Astrocyte (in vitro differentiated cells and primary cell): ENCODE data around the gene FHIP1B. TPM values are rescaled to one million over a fixed set of nuclear protein-coding genes. Genes with fewer than 3 reads are reported as not detected.

Experiments used
- total RNA-seq: library from RNA; stranded (reverse); gene quantifications from 2 replicates; pipeline ENCODE4 v1.2.1, GENCODE V29; 2021

The FHIP1B gene
- total RNA-seq, 1 donor from 2014 or later: 19.6 TPM

Other genes with a start within 250 kb of the FHIP1B start
- not detected in 2 replicates for gene OR52L1, start 247.7 kb downstream of the FHIP1B start, total RNA-seq
- not detected in 2 replicates for gene OR56A4, start 227.7 kb downstream of the FHIP1B start, total RNA-seq
- gene OR56A1, start 203.9 kb downstream of the FHIP1B start, total RNA-seq: not detected in 2 replicates
- not detected in 2 replicates for gene OR56B4, start 127.0 kb downstream of the FHIP1B start, total RNA-seq
- gene OR52B2, start 64.3 kb downstream of the FHIP1B start, total RNA-seq: not detected in 2 replicates
- not detected in 2 replicates for gene OR52W1, start 35.4 kb downstream of the FHIP1B start, total RNA-seq
- gene C11orf42, start 29.1 kb downstream of the FHIP1B start, total RNA-seq: not detected in 2 replicates
- 0.16 and 0.31 TPM in 2 replicates for gene CNGA4, start 4.5 kb upstream of the FHIP1B start, total RNA-seq
- gene CCKBR, start 25.2 kb upstream of the FHIP1B start, total RNA-seq: 1.8 and 7.6 TPM in 2 replicates
- 51.0 and 57.3 TPM in 2 replicates for gene CAVIN3, start 85.9 kb upstream of the FHIP1B start, total RNA-seq
- 22.7 and 25.2 TPM in 2 replicates for gene SMPD1, start 155.8 kb upstream of the FHIP1B start, total RNA-seq
- gene APBB1, start 184.5 kb upstream of the FHIP1B start, total RNA-seq: 35.5 and 36.3 TPM in 2 replicates
- 1.7 and 1.9 TPM in 2 replicates for gene HPX, start 206.4 kb upstream of the FHIP1B start, total RNA-seq
- gene TRIM3, start 239.3 kb upstream of the FHIP1B start, total RNA-seq: 20.8 and 25.4 TPM in 2 replicates
- gene ARFIP2, start 246.7 kb upstream of the FHIP1B start, total RNA-seq: 66.3 and 71.8 TPM in 2 replicates
- gene TIMM10B, start 246.9 kb upstream of the FHIP1B start, total RNA-seq: 35.2 and 38.2 TPM in 2 replicates